Iris pigment epithelial cell (primary cell): Measurements from ENCODE around the gene PRUNE2.
"Not testable (repeated sequence)": the region's sequence is repeated elsewhere in the genome, so short reads cannot be mapped to it uniquely, and the experiment has no call there.

ENCODE experiments used
- DNase-seq: peaks from one replicate; pipeline ENCODE4 v3.0.0-alpha.2; 2011; ENCODE audit warnings: low read depth

Gene PRUNE2

DNA sequence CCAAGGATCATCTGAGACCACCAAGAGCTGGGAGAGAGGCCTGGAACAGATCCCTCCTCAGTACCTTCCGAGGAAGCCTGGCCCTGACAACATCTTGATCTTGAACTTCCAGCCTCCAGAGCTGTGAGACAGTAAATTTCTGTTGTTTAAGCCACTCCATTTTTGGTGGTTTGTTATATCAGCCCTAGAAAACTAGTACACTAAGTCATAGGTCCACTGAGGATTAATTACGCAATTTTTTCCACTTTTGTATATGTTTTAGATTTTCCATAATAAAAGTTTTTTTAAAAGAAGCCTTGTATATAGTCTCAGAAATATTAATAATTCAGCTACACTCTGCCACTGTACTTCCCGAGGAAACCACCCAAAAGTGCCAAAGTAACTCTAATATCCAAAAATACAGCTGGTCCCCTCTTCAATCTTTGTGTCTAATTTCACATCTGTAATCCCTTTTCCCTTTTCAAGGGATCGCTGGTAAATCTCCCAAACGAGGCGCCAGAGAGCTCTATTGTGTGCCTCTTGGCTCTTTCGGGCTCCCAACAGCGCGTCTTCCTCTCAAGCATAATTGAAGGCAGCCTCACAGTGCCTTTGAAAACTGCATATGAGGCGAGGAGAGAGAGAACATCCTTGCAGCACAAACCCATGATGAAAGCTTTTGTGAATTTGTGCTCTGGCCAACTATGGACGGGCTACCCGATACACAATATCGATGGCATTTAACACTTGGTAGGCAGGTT is 32.7 kb downstream of the PRUNE2 start:
- DNase-seq: no peak

DNA sequence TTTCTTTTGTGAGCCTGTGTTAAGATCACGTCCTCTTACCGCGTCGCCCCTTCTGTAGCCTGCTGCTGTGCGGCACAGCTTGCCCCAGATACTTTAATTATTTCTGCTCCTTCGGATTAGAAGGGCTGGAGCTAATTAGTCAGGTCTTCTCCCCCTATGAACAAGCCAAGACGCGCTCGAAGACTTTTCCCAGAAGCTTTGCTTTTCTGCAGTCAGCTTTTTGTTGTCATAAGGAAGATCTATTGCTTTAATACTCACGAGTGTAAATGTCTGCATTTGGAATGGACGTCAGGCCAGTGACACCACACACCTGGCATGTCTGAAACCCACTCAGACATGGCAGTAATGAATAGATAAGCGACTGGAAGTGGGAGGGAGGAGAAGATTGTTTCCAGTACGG is 37.0 kb downstream of the PRUNE2 start:
- DNase-seq: peak; percentile 16

DNA sequence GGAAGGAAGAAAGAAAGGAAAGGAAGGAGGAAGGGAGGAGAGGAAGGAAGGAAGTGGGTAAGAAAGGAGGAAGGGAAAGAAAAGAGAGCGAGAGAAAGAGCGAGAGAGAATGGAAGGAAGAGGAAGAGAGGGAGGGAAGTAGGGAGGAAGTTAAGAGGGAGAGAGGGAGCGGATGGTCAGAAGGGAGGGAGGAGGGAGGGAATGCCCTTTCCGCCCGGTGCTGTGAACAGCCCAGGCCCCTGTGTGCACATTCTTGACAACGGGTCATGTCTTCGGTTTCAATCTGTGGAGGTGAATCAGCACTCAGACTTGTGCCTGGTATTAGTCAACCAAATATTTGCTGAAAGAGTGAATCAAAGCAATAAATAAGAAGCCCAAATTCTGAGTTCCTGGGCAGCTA is 39.2 kb downstream of the PRUNE2 start:
- peak; percentile 93 for DNase-seq

DNA sequence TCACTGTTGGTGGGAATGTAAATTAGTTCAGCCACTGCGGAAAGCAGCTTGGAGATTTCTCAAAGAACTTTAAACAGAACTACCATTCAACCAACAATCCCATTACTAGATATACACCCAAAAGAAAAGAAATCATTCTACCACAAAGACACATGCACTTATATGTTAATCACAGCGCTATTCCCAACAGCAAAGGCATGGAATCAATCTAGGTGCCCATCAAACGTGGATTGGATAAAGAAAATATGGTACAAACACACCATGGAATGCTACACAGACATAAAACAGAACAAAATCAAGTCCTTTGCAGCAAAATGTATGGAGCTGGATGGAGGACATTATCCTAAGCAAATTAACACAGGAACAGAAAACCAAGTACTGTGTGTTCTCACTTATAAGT is 42.1 kb downstream of the PRUNE2 start:
- no peak for DNase-seq

DNA sequence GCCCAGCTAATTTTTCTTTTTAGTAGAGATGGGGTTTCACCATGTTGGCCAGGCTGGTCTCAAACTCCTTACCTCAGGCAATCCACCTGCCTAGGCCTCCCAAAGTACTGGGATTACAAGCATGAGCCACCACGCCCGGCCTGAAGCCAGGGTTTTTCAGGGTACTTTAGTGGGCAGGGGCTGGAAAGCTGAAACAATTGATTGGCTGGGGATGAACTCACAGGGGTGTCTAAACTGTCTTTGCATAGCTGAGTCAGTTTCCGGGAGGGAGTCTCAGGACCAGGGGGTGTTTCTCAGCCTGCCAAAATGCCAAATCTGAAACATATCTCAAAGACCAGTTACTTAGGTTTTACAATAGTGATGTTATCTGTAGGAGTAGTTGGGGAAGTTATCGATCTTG is 46.1 kb downstream of the PRUNE2 start:
- DNase-seq: no peak

DNA sequence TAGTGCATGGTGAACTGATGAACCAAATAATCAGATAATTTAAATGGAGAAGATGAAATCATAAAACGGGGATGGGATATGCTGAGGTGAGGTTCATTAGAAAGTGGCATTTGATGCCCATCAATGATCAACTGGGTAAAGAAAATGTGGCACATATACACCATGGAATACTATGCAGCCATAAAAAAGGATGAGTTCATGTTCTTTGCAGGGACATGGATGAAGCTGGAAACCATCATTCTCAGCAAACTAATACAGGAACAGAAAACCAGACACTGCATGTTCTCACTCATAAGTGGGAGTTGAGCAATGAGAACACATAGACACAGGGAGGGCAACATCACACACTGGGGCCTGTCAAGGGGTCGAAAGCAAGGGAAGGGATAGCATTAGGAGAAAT is 47.7 kb downstream of the PRUNE2 start:
- DNase-seq: not testable (repeated sequence)

DNA sequence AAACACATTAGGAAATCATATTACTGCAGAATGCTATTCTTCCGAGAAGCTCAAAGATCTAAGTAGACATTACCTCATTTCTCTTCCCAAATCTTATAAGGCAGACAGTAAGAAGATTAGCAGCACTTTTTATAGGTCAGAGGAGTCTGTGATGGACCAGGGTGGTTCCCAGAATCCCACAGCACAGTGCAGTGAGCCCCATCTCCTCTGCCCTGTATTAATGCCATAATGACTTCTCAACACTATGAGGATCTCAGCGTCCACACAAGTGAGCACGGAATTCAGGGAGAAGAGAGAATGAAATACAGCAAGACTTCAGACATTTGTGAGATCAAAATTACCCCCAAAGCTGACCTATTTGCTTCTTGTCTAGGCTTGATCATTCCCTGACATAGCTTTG is 49.9 kb downstream of the PRUNE2 start:
- no peak for DNase-seq

DNA sequence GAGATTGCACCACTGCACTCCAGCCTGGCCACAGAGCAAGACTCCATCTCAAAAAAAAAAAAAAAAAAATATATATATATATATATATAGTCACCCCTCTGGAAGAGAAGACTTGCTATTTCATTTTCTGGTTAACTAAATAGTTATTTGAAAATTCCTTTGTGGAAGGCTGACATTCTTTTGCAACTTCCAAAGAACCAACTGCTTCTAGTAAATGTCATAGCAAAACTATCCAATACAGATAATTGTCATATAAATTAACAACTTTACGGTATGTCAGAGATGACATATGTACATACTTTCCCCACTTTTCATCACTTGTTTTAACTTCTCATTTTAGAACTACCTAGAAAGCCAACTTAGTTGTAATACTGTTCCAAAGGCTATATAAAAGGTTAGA is 50.9 kb downstream of the PRUNE2 start:
- DNase-seq: no peak

DNA sequence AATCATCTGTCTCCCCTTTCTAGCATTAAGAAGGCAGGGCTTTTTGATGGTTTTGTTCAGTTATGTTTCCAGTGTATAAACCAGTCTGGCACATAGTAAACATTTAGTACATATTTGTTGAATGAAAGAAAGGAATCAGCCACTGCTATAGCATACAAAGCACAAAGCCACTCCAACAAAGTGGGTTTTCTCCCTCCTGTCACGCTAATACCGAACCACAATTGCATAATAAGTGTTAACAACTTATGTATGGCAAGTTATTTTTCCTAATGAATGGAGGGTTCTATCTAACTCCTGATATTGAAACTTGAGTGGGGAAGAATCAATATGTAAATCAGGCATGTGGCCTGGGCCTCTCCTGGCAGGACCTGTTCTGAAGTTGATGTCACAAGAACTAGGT is 53.9 kb downstream of the PRUNE2 start:
- no peak for DNase-seq

DNA sequence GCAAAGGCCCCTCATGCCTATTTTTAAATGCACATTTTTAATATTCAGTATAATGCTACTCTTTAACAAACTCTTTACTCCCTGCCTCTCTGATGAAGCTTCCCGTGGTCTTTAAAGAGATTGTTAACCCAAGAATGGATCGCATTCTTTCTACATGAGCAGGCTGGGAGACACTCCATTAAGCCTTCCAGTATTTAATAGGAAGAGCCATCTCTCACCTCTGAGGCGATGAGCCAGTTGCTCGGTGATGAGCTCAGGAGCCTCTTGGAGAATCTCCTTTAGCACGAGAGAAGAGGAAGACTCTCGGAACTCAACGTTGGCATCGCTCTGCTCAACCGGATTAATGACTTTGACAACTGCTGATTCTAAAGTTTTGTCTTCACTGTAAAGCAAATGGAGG is 59.6 kb downstream of the PRUNE2 start:
- no peak for DNase-seq

DNA sequence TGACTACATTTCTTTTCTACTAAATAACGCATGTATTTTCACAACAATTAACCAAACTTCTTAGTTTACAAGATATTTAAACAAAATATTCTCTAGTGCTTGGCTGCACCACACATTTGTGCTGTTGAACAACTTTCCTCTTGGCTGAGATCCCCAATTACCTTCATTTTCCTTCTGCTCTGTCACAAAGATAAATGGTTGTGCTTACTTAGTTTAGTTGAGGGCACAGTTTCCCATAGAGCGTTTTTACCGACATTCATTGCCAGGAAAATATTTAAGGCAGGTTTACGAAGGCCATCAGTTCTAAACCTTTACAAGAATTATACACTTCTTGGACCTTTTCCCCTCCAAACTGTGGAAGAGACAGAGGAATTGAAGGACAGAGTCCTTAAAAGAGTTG is 60.7 kb downstream of the PRUNE2 start:
- DNase-seq: no peak

DNA sequence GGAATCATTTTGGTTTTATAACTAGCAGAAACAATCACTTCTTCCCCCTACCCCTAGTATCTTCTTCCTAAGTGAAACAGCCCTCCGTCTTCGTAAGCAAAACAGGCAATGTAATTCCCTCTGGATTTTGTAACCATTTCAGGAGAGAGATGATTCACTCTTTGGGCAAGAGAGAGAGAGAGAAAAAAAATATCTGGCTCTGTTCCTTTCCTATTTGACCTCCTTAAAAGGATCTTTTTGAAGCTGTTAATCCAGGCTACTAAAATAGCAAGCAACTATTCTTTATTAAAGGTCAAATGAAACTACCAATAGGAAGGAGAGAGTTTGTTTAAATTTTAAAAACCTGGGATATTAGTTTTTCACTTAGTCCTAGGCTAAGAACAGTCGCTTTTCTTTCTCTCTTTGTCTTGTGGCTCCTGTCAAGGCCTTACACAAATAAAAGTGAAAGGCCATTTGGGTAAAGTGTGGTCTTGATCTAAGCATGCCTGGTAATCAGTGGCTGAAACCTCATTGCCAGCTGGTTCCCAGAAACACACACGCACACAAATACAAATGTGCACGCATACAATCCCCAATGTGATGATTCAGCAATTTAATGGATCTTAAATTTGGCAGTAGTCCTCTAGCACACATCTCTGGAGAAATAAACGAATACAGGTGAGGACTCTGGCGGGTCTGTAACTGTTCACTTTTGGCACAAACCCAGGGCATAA is 70.2 kb downstream of the PRUNE2 start:
- DNase-seq: peak; percentile 62

DNA sequence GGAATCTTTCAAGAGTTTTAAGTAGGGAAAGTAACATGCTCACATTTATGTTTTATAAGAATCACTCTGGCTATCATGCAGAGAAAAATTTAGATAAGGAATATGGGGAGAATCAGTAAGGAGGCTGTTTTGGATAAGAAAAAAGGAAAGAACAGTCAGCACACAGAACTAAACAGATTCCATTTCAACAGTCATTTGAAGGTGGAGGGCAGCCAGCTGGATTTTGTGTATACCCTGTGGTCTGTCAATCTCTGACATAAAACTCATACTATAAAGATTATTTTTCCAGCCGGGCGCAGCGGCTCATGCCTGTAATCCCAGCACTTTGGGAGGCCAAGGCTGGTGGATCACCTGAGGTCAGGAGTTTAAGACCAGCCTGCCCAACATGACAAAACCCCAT is 77.5 kb downstream of the PRUNE2 start:
- DNase-seq: no peak

DNA sequence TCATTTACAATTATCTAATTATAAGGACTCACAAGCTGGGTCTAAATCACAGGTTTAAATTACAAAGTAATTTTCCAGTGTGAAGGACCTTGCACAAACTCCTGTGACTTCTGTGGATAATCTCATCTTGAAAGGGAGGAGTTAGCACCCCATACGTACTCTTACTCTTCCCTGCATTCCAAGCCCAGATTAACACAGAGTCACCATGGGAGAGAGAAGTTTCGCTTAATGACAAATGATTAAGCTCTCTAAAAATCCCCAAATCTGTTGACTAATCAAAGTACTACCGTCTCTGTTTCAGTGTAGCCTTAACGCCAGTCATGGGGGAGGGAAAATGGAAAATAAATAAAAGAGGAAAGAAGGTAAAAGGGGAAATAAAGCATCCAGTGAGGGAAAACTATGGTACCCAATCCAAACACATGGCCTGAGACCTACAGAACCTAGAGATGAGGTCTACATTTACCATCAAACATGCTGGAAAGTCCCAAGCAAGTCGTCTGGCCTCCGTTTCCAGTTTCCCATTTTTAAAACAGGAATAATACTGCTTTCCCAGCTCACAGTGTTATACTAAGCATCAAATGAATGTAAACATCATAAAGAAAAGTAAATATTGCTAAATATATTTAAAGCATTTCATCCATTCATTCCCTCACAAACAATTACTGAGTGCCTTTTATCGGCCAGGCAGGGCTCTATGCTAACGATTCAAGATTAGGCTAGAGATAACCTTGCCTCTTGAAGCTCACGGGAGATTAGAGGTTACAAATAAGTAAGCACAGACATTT is 78.4 kb downstream of the PRUNE2 start:
- DNase-seq: no peak

DNA sequence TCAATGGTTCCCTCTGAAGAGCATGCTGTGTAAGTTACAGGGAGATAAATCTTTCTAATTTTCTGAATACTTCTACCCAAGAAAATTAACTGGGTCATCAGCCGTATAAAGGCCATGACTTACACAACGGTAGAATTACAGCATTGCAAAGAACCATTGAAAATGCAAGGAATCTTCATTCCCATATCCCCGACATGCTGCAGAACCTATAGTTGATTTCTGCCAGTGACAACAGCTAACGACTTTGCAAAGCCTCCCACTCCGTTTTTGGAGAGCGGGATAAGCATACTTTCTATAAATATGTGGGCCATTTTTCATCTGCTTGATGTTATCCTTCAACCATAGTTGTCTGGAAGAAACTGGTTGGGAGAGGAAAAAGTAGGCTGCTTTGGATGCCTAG is 85.5 kb downstream of the PRUNE2 start:
- DNase-seq: no peak

DNA sequence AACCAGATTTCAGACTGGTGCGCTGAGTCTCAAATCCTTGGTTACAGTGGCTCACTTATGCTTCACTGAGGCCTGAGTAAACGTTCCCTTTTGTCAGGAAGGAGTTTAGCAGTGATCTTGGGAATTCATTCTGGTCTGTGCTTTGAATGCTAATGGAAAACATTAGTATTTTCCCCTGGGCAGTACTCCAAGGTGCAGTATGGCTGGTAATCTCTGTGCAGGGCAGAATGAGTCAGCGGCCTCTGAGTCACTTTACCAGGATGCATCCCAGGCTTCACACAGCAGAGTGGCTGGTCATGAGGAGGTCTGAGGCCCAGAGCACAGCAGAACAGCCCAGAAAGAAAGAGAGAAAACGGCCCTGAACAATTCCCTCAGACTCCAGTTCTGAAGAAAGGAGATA is 87.6 kb downstream of the PRUNE2 start:
- peak; percentile 97 for DNase-seq

DNA sequence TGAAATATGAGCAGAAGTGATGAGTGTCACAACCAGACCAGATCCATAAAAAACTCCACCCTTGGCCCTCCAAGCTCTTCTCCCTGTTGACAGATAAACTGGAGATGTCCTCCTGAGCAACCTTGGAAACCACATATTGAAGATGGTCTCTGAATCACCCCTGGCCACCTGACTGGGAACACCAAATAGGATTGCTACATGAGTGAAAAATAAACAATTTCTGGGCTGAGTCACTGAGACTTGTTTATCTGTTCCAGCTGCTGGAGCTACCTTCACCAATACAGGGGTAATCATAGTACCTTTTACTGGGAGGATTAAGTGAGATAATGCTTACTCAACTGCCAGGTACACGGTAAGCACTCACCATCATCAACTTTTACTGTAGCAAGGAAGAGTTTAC is 88.4 kb downstream of the PRUNE2 start:
- peak; percentile 91 for DNase-seq

DNA sequence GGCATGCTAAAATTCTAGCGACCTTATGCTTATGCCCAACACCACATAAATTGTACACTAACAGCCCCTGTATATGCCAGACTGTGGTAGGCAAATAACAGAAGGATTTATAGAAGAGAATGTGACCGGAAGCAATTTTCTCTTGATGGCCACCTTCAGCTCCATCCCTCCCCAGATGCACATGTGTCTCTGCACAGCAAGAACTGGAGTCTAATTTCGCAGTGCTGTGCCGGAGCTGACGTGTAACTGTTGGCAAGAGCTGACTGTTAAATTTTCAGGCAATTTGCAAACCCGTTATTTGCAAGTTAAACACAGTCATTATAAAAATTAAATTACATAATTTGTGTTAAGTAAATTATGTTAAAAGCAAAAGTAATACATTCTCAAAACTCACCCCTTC is 93.3 kb downstream of the PRUNE2 start:
- no peak for DNase-seq

DNA sequence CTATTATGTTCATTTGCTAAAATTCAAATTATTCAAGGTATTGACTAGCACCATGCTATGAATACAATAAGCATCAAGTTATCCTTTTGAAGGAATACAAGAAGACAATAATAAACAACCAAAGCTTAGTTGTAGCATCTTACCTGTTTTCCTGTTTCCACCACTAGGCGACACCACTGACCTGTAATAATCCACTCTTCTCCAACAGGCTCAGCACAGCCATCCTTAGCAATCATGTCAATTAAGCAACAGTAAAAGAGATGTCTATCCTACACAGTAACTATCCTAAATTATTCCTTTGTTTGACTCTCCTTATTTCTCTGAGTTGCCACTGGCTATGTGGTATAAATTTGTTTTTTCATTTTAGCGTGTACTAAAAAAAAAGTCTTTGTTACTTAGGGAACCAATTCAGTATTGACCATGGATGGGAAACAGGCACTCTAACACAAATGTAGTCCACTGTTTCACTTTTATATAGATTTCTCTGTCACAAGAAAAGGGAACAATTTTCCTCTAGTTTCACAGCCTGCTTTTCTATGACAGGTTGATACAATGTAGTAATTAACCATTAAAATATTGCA is 95.4 kb downstream of the PRUNE2 start:
- DNase-seq: peak; percentile 66

DNA sequence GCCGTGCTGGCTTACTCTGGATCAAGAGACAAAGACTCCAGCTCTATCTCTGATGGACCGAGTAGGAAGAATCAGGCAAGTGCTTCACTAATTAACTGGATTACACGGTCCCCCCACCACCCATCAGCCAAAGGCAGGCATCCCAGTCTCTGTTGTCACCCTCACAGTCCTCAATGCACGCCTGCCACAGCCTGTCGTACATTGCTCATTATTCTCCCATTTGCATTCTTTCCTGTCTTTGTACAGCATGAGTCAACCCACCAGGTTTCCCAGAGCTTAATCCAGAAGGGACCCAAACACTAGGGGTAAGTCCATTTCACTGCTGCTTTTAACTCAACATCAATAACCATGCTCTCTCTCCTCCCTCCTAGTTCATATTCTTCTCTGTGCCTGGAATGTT is 97.3 kb downstream of the PRUNE2 start:
- no peak for DNase-seq

DNA sequence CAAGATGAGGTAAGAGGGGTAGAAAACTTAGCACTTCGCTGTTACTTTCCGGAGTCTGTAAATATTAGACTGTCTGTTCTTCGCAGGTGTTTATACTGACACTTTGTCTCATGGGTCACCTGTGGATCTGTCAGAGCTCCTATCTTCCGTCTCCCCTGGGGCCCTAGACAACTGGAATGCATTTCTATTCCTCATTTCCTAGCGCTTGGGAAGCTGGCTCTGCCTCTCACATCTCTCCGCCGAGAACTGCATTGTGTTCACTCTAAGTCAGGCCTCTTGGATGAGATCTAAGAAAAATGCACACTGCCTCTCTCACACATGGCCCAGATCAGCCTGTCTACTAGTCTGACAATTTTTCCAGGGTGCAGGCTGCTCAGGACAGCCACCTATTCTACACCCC is 102.2 kb downstream of the PRUNE2 start:
- DNase-seq: no peak

DNA sequence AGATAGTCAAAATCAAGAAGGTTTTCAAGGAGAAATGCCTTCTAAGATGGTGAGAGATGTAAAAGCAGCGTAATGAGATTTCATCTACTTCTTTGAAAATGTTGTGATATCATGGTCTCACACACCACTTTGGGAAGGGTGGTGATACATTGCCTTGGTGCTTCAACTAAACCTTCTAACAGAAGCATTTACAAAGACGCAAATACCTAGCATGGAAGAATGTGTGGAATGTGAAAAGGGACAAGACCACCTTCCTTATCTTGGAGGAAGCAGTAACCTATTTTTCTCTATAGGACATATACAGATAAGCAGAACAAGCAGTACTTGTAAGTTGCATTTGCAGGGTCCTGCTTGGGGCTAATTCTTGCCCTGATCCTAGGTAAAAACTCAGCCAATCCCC is 102.8 kb downstream of the PRUNE2 start:
- DNase-seq: no peak

DNA sequence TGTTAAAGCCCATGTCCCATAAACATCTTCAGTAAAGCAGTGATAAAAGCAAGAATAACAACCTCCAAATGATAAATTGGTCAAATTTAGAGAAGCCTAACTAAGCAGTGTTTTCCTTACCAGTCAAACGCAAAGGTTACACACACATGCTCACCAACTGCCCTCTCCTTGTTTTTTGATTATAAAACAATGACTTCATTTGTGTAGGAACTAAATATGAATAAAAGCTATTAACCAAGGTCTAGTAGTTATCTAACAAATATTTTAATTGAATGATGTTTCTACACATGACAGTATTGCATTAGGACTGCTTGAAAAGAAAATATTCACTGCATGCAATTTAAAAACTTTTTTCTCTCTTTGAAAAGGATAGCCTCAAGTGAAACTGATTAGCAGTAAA is 105.0 kb downstream of the PRUNE2 start:
- DNase-seq: no peak
